GM21786 (cell line): ENCODE data around the gene DMRT1.
"Not testable (repeated sequence)": the region's sequence is repeated elsewhere in the genome, so short reads cannot be mapped to it uniquely, and the experiment has no call there.

Experiments
- ATAC-seq: cut with Tn5 transposase; IDR thresholded peaks from one replicate; pipeline ENCODE4 v1.9.1; 2021; ENCODE audit not compliant: unreplicated experiment

DMRT1 gene

DNA sequence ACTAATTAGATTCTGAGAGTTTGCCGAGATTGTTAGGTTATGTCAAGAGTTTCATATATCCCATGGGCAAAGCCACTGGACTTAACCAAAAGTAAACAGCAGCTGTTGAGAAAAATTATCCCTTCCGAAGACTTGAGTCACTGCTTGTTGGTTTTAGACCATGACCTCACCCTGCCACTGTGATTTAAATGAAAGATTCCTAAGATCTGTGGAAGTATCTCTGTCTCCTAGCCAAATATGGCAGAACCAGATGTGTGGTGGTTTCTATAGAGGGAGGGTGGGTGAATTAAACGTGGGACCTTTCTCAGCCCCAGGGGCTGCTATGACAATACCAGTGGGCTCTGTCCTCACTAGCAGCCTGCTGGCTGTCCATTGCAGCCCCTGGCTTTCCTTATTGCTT lies 154.3 kb downstream of the DMRT1 start:
- ATAC-seq: no peak

- not testable (repeated sequence) for ATAC-seq
These were observed 157.0 kb downstream of the DMRT1 start for GRCh38 chr9:998299-999110.

DNA sequence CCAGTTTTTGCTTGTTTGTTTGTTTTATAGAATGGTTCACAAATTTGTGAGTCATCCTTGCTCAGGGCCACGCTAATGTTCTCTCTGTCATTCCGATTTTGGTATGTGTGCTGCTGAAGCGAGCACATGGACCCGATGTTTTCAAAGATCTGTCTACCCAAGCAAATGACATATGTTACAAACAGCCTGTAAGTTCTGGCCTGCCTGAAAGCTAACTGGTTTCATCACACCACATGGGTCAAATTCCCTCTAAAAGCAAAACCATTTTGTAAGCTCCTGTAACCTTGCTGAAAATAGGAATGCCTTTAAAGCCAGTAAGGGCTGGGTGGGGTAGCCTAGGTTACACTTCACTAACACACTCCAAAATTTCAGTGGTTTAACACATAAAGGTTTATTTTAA lies 160.3 kb downstream of the DMRT1 start:
- ATAC-seq: no peak

GRCh38 chr9:1002678-1003077 lies 161.2 kb downstream of the DMRT1 start:
- no peak for ATAC-seq

DNA sequence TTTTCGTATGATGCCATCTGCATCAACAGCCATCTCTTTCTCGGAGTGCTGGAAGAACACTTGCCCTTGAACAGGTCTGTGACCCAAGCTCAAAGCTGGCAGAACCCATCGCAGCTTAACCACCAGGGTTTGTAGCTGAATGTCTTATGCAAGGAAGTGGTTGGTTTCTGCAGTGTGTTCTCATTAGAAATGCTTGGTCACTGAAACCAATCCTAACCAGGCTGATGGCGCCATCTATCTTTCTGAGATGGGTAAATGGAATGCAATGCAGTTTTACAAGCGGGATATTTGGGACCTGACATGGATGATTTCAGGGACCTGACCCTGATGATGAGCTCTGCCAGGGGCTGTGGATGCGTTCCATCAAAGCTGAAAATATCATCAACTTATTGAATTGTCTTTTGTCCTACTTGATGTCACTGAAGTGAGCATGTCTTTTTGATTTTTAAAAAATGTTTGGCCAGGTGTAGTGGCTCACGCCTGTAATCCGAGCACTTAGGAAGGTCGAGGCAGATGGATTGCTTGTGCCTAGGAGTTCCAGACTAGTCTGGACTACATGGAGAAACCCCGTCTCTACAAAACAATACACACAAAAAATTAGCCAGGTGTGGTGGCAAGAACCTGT lies 163.7 kb downstream of the DMRT1 start:
- peak; percentile 71 for ATAC-seq

DNA sequence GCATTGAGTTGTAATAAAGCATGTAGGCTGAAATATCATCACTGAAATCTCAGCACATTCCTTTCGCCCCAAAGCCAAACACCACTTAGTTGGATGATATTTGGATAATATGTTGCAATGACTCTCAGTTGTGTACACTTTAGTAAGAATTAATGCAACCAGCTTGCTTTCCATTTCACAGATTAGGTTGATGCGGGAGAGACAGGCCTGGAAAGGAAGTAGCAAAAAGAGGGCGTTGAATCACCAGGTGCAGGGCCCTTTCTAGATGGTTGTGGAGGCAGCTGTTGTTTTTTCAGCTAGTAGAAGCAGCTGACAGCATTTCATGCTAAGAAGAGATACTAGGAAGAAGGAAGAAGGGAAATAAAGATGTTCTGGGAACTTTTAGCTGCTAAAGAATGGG lies 165.8 kb downstream of the DMRT1 start:
- ATAC-seq: no peak

DNA sequence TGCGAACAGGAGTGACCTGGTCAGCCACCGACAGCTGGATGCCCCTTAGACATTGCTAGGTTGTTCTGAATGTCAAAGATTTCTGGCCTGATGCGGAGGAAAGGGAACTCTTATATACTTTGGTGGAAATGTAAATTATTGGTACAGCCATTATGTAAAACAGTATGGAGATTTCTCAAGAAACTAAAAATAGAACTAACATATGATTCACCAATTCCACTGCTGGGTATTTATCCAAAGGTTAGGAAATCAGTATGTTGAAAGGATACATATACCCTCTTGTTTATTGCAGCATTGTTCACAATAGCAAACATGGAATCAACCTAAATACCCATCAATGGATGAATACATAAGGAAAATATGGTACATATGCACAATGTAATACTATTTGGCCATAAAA lies 166.7 kb downstream of the DMRT1 start:
- no peak for ATAC-seq

DNA sequence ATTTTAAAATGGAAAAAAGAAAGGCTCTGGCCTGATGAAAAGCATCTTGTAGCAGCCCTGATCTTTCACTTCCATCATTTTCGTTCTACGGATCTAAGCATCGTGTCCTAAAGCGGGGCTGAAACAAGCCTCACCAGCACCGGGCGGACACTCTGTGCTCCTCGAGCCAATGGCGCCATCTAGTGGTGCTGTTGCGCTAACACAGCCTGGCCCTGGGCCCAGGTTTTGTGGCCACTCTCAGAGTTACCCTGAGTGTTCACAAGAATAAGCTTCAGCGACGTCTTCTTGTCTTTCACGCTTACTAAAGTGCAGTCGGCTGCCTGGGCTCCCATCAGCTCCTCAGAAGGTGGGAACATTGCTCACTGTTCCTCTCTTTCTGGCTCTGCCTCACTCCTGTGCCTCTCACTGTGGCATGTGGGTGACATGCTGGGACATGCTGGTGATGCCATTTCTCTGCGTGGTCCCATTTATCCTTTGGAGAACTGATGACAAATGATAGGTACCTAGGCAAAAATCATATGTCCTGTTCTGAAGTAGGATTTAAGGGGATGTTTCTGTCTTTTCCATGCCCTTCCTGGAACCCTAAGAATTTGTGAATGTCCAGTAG lies 167.7 kb downstream of the DMRT1 start:
- ATAC-seq: peak; percentile 88

GRCh38 chr9:1013021-1013420 lies 171.5 kb downstream of the DMRT1 start:
- ATAC-seq: no peak

DNA sequence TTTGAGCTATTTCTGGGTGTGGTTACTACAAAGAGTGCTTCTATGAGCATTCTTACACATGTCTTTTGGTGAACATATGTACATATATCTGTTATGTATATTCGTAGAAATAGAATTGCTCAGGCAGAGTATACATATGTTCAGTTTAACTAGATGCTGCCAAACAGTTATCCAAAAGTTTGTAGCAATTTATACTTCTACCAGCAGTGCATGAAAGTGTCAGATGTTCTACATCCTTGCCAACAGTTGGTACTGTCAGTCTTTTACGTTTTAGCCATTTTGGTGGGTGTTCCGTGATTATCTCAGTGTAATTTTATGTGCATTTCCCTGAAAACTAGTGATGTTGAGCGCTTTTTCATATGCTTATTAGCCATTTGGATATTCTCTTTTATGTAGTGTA lies 172.7 kb downstream of the DMRT1 start:
- ATAC-seq: no peak

- ATAC-seq: no peak
These were observed 173.1 kb downstream of the DMRT1 start for GRCh38 chr9:1014640-1015039.

DNA sequence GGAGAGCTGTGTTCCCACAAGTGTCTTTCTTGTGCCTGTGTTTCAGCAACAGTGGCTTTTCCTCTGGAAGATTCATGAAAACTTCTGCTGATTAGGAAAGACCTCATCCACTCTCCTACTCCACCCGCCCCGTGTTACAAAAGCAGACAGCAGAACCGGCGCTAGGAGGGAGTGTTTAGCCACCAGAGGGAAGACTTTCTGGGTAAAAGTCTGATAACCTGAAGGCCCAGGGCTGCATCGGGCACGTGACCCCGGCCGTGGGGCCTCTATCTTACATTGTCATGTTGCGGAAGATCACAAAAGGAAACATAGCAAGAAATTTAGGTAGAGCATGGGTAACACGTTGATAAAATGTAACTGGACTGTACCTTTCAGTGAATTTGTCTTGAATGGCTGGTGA lies 176.6 kb downstream of the DMRT1 start:
- no peak for ATAC-seq
